Prostate gland (tissue), 2 donors: Measurements from ENCODE around the gene GMDS. TPM values are rescaled to one million over a fixed set of nuclear protein-coding genes. Genes with fewer than 3 reads are reported as not detected.

Experiments used
- DNase-seq: peaks from one replicate; pipeline ENCODE4 v3.0.0-alpha.2; 2019; ENCODE audit warnings: low spot score
- H3K27ac ChIP-seq, 2 donors: fragments of 200-600 bp; sonication (generic); 2 replicates each; pipeline ENCODE4 v1.5.1; 2017 to 2019
- H3K27me3 ChIP-seq: fragments of 200-600 bp; sonication (generic); replicated peaks from 2 replicates; pipeline ENCODE4 v1.5.1; 2019; ENCODE audit not compliant: insufficient read depth
- H3K36me3 ChIP-seq, 2 donors: fragments of 200-600 bp; sonication (generic); 1 replicate in 1 of 2; 2 replicates in 1 of 2; pipeline versions ENCODE4 v1.5.1 to v1.8.1; 2017 to 2019
- H3K4me1 ChIP-seq: fragments of 200-600 bp; sonication (generic); replicated peaks from 2 replicates; pipeline ENCODE4 v1.5.1; 2019
- H3K4me3 ChIP-seq, 2 donors: fragments of 200-600 bp; sonication (generic); 2 replicates each; pipeline ENCODE4 v1.5.1; 2017 to 2019
- H3K9me3 ChIP-seq: fragments of 200-600 bp; sonication (generic); 2 replicates; pipeline ENCODE4 v1.5.1; 2017
- POLR2A ChIP-seq: fragments of 450-650 bp; IDR thresholded peaks from one replicate; pipeline ENCODE4 v1.6.1; 2016; ENCODE audit warnings: antibody characterized with exemption, mild to moderate bottlenecking
- POLR2AphosphoS5 ChIP-seq: sonication (generic); formaldehyde crosslinking; IDR thresholded peaks from one replicate; pipeline ENCODE4 v1.6.1; 2017; ENCODE audit warnings: antibody characterized with exemption
- WGBS: methylation state at CpG from one replicate; pipeline ENCODE4 v1.1.5; 2018; 5-methylcytosine and 5-hydroxymethylcytosine counted together
- intact Hi-C: fragments of 100-400 bp; cut with DNase I; formaldehyde crosslinking; loops from one replicate; pipeline ENCODE4 v1.14.2; 2022
- total RNA-seq, 2 donors: library from RNA; depleted of rRNA; stranded (reverse); fragments of >200 nt; gene quantifications; one replicate each; pipeline ENCODE4 v1.1.0, GENCODE V29; 2016
- TF ChIP-seq, protein P1 (sequence below), 4 experiments: fragments of 200-600 bp in 2 of 4; fragments of 450-650 bp in 2 of 4; sonication (generic) in 2 of 4; IDR thresholded peaks; 1 replicate in 3 of 4; 2 replicates in 1 of 4; pipeline ENCODE4 v1.5.1; 2016 to 2019; ENCODE audit warnings: antibody characterized with exemption in 4 of 4, mild to moderate bottlenecking in 2 of 4, moderate library complexity in 2 of 4

GMDS gene
- total RNA-seq, 2 donors from 2014 or later = 24.9 to 29.9 TPM

GRCh38 chr6:2254747-2255146 lies 9.3 kb upstream of the GMDS start:
- no peak for DNase-seq
- no peaks in the 10 kb centered on the region for H3K36me3 ChIP-seq
- no peak overlapping the region for H3K27ac ChIP-seq
- H3K4me3 ChIP-seq = no peak overlapping the region
- no peaks in the 10 kb centered on the region for H3K27me3 ChIP-seq
- intact Hi-C loops = no loop called here
- no peaks in the 10 kb centered on the region for H3K4me1 ChIP-seq
- H3K9me3 ChIP-seq = no peaks in the 10 kb centered on the region
- TF ChIP-seq POLR2A = no peak
- TF ChIP-seq, protein P1, sequence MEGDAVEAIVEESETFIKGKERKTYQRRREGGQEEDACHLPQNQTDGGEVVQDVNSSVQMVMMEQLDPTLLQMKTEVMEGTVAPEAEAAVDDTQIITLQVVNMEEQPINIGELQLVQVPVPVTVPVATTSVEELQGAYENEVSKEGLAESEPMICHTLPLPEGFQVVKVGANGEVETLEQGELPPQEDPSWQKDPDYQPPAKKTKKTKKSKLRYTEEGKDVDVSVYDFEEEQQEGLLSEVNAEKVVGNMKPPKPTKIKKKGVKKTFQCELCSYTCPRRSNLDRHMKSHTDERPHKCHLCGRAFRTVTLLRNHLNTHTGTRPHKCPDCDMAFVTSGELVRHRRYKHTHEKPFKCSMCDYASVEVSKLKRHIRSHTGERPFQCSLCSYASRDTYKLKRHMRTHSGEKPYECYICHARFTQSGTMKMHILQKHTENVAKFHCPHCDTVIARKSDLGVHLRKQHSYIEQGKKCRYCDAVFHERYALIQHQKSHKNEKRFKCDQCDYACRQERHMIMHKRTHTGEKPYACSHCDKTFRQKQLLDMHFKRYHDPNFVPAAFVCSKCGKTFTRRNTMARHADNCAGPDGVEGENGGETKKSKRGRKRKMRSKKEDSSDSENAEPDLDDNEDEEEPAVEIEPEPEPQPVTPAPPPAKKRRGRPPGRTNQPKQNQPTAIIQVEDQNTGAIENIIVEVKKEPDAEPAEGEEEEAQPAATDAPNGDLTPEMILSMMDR (IDR thresholded peaks at IDR 0.05) = no peak
- no peak for TF ChIP-seq POLR2AphosphoS5
- 100% methylated on average over 3 of the region's 3 CpGs for WGBS

DNA sequence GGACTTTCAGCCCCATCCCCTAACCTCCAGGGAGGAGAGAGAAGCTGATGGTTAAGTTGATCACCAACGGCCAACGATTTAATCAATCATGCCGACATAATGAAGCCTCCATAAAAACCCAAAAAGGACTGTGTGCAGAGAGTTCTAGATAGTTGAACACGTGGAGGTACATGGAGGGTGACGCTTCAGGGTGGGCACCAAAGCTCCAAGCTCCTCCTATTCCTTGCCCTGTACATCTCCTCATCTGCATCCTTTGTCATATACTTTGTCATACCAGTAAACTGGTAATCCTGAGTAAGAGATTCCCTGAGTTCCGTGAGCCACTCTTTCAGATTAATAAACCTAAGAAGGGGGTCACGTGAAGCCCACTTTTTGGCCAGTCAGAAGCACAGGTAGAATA lies 3.7 kb upstream of the GMDS start:
- TF ChIP-seq, protein P1 (IDR thresholded peaks at IDR 0.05) = no peak
- TF ChIP-seq POLR2AphosphoS5 (no peak), POLR2A (no peak)
- Histone ChIP-seq H3K4me1 (no peaks in the 10 kb centered on the region), H3K36me3 (no peaks in the 10 kb centered on the region), H3K4me3 (no peak overlapping the region), H3K9me3 (no peaks in the 10 kb centered on the region), H3K27me3 (no peaks in the 10 kb centered on the region), H3K27ac (no peak overlapping the region)
- no peak for DNase-seq
- intact Hi-C loops = no loop called here
- 95% methylated on average over 7 of the region's 7 CpGs for WGBS

GRCh38 chr6:2247664-2248063 lies 2.3 kb upstream of the GMDS start:
- H3K4me3 ChIP-seq = no peak overlapping the region
- WGBS = over 99% methylated on average over 5 of the region's 5 CpGs
- DNase-seq = no peak
- intact Hi-C loops = no loop called here
- no peaks in the 10 kb centered on the region for H3K9me3 ChIP-seq
- H3K27ac ChIP-seq = no peak overlapping the region
- no peak for TF ChIP-seq POLR2A
- TF ChIP-seq, protein P1 (IDR thresholded peaks at IDR 0.05) = no peak
- TF ChIP-seq POLR2AphosphoS5 = no peak
- H3K4me1 ChIP-seq = no peaks in the 10 kb centered on the region
- no peaks in the 10 kb centered on the region for H3K36me3 ChIP-seq
- H3K27me3 ChIP-seq = no peaks in the 10 kb centered on the region

DNA sequence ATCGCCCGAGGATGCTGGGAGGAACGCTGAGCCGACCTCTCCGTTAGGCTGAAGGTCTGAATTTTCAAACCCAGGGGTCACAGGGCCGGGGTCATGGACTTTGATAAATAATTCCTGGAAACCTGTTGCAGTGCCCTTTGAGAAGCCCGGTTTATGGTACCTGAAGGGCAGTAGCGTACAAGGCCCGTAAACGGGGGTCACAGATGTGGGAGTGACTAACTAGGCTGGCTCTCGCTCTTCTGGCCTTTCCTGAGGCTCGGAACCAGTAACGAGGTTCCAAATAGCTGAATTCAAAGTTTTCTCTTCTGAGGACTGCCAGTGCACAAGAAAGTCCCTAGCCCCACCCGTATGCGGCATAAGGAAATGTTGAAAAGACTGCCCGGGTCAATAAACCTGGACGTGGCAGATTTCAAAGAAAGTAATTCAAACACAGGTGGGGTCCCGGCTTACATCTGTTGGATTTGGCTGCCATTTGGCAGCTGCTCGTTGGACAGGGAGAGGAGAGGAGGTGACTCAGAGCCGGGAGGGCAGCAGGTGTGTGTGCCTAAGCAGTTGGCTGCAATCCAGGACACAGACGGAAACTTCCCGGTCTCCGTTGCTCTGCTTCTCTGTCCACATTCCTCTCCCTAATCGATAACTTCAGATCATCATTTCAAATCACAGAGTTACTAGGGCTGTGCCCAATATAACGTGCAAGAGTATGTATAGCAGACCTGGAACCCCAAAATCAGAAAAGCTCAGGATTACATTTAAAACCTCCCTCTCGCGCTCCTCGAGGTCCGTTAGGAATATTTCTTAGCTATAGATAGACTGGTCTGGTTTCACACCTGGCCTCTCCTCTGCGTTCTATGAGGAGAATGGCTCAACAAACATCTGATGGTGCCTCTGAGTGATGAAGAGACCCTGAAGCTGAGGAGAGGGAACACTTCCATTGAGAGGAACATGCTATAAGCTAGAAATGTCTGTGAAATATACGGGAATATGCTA lies 765 bp upstream of the GMDS start:
- peak; percentile 84 for DNase-seq
- H3K4me1 ChIP-seq = no peaks in the 10 kb centered on the region
- H3K9me3 ChIP-seq = no peaks in the 10 kb centered on the region
- H3K36me3 ChIP-seq = no peaks in the 10 kb centered on the region
- 13% methylated on average over 31 of the region's 31 CpGs for WGBS
- H3K4me3 ChIP-seq = peak overlapping the region; percentile 73 to 96
- no peaks in the 10 kb centered on the region for H3K27me3 ChIP-seq
- H3K27ac ChIP-seq = peak overlapping the region; percentile 89 to 92
- intact Hi-C loops = no loop called here
- TF ChIP-seq POLR2A (peak; percentile 36), POLR2AphosphoS5 (peak; percentile 50)
- TF ChIP-seq, protein P1 (IDR thresholded peaks at IDR 0.05) = no peak
